Colon (tissue), 2 donors: Measurements from ENCODE around the gene ABHD12.
"Not testable (repeated sequence)": the region's sequence is repeated elsewhere in the genome, so short reads cannot be mapped to it uniquely, and the experiment has no call there.

Experiments
- FAIRE-seq: peaks from 2 replicates; lab custom pipeline; 2012; peaks lifted over from hg19 to GRCh38; lab: Jason Lieb, UNC
- donor health status: control.
- donor health status: control.

Gene ABHD12

GRCh38 chr20:25321991-25322390 lies 68.6 kb downstream of the ABHD12 start:
- FAIRE-seq, result no peak

DNA sequence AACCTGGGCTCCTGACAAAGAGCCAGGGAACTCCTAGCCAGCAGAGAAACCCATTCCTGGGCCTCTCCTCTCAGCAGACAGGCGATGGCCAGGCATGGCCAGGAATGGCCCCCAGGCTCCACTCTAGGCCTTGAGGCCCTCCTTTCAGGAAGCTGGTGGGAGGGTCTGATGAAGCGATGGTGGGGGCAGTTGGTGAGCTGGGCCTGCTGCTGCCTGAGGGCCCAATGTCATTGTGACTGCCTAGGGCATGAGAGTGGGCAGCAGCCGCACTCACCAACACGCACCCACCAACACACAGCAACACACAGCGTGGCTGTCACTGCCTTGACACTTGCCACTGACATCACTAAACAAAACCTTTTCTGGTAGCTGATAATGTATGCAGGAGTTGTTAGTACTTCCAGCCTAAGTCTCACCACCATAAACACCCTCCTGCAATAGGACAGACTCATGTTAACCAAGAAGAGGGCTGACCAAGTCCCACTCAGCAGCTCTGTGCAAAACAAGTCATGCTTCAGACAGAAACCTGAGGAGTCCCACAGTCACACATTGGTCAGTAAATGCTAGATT lies 69.3 kb downstream of the ABHD12 start:
- FAIRE-seq, result no peak

GRCh38 chr20:25320035-25320800 lies 70.4 kb downstream of the ABHD12 start:
- no peak for FAIRE-seq

DNA sequence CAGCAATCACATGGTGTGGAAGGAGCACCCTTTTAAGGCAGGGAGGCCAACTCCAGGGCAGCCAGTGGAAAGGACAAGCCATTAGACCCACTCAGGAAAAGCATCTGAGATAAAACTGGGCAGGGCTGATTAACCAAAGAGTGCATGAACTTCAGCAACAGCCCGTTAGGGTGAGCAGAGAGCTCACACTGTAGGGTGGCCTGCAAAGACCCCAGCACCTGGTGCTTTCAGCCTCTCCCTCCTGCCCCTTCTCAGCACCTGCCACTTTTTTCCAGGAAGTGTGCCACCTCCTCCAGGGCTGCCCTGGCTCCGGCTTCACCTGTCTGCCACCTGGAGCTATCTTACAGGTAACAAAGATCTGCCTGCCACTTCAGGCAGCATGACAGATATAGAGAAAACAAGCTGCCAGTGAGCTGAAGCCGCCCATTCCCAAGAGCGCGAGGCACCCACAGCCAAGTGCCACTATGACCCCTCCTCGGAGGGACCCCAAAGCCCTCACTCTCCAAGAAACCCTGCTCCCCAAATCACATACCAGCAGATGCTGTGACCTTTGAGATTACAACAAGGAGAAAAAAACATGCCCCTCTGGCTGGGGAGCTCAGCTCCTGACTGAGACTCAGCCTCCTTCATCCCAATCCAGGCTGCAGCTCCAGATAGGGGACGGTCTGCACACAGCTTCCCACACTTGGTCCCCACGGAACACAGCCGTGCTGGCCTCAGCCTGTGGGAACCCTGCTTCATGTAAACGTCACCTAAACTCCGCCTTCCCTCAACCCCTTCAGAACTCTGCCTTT lies 71.2 kb downstream of the ABHD12 start:
- no peak for FAIRE-seq

- no peak for FAIRE-seq
These were observed 72.0 kb downstream of the ABHD12 start for GRCh38 chr20:25318471-25319240.

- FAIRE-seq, result no peak
These were observed 73.1 kb downstream of the ABHD12 start for GRCh38 chr20:25317351-25318075.

- FAIRE-seq, result no peak
These were observed 74.0 kb downstream of the ABHD12 start for GRCh38 chr20:25316506-25317190.

- FAIRE-seq, result no peak
These were observed 75.0 kb downstream of the ABHD12 start for GRCh38 chr20:25315418-25316210.

DNA sequence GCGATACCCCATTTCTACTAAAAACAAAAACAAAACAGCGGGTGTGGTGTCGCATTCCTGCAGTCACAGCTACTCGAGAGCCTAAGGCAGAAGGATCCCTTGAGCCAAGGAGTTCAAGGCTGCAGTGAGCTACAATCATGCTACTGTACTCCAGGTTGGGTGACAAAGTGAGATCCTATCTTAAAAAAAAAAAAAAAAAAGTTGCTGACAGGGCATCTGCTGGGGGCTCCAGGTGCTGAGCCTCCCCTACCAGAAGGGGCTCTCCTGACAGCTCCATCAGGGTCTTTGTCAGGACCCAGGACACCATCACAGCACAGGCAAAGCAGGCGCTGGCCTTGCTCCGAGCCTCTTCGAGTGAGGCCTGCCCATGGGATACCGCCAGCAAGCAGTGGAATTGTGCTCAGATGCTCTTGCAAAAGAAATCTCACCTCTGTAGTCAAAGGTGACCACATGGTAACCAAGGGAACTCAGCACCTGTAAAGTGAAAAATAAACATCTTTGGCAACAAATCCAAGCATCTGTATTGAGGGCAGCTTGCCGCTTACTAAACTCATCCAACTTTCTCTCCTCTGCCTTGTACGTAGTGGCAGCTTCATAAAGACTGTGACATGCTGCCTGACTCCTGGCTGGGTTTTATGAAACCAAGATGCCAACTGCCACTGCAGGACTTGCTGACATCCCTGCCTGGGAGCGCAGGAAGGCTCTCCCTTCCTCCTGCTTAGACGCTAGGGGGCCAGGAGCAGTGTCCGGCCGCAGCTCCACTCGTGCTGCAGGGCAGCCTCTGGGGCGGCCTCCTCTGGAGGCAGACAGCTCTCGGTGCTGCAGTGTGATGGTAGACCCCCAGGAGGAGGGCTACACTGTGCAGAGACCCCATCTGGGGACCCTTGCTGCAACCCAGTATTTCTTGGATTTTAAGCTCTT lies 75.9 kb downstream of the ABHD12 start:
- no peak for FAIRE-seq

DNA sequence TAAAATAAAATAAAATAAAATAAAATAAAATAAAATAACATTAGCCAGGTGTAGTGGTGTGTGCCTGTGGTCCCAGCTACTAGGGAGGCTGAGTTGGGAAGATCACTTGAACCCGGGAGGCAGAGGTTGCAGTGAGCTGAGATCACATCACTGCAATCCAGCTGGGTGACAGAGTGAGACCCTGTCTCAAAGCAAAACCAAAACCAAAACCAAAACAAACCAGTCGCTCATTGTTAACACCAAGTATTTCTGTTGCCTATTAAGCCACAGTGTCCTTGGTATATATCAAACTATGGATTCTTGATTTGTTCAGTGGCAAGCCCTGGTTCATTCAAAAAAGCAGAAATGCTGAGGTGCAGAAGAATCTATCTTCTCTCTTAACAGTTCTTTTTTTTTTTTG lies 77.0 kb downstream of the ABHD12 start:
- FAIRE-seq, result no peak

GRCh38 chr20:25312716-25313115 lies 77.9 kb downstream of the ABHD12 start:
- FAIRE-seq, result not testable (repeated sequence)

- FAIRE-seq, result no peak
These were observed 79.5 kb downstream of the ABHD12 start for GRCh38 chr20:25310921-25311728.

GRCh38 chr20:25310268-25310920 lies 80.2 kb downstream of the ABHD12 start:
- FAIRE-seq, result no peak

GRCh38 chr20:25309395-25310267 lies 81.0 kb downstream of the ABHD12 start:
- no peak for FAIRE-seq

- FAIRE-seq, result no peak
These were observed 81.8 kb downstream of the ABHD12 start for GRCh38 chr20:25308671-25309394.

DNA sequence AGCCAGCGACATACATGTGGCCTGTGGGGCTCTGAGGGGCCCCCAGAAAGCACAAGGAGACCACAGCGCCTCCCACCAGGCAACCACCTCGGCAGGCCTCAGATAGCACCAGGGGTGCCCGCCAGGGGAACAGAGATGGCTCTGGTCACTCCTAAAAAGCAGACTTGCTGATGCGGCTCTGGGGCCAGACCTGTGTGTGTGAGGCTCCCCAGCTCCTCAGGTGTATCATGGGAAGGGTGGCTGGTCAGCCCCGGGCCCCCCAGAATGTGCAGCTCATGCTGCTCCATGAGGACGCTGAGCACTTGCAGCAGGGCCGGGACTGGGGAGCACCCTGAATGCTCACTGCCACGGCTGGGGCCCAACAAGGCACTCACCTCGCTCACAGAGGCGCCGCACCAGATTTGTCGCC lies 82.5 kb downstream of the ABHD12 start:
- no peak for FAIRE-seq
